RWPE1 (cell line): ENCODE measurements around the gene ITGB2.

ENCODE experiments used
- CTCF ChIA-PET: fragments of 350-600 bp; sonication (Branson Sonifier 250); formaldehyde crosslinking; extraction: SDS; loops from one replicate; lab custom pipeline; 2021; lab: Yijun Ruan, JAX
- POLR2A ChIA-PET: fragments of 400-600 bp; formaldehyde crosslinking; extraction: SDS; loops from one replicate; lab custom pipeline; 2020; ENCODE audit warnings: antibody characterized with exemption; ENCODE audit not compliant: low non-redundant PET; lab: Yijun Ruan, JAX
- DNase-seq: peaks from one replicate; pipeline ENCODE4 v3.0.0; 2012; ENCODE audit warnings: low spot score
- H3K27ac ChIP-seq: fragments of 450-650 bp; 2 replicates; pipeline ENCODE4 v1.5.1; 2017
- TF ChIP-seq, protein P1 (sequence below): fragments of 450-650 bp; conservative IDR thresholded peaks from 2 replicates; pipeline ENCODE4 v1.5.1; 2017; ENCODE audit warnings: low read depth, mild to moderate bottlenecking

ITGB2 gene

DNA sequence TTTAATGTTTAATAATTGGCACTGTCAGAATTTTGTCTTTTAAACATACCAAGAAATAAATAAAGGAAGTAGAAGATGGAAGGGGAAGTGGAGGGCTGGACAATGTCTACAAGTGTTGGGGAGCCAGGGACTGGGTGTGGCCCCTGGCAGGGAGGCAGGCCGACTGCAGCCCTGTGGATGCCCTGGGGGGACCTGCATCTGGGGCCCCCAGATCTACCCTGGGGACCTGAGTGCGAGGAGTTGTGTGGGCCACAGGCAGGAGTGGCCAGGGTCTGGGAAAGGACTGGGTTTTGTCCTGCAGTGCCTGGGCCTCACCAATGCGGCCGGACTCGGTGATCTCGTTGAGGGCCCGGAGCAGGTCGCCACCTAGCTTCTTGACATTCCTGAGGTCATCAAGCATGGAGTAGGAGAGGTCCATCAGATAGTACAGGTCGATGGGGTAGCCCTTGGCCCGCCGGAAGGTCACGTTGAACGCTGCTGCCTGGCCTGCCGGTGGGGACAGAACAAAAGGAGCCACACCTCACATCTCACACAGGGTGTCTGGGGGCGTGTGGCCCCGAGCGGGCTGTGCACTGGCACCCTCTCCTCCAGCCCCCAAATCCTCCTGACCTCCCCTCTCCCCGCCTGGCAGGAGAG lies 17.5 kb downstream of the ITGB2 start:
- TF ChIP-seq, protein P1, sequence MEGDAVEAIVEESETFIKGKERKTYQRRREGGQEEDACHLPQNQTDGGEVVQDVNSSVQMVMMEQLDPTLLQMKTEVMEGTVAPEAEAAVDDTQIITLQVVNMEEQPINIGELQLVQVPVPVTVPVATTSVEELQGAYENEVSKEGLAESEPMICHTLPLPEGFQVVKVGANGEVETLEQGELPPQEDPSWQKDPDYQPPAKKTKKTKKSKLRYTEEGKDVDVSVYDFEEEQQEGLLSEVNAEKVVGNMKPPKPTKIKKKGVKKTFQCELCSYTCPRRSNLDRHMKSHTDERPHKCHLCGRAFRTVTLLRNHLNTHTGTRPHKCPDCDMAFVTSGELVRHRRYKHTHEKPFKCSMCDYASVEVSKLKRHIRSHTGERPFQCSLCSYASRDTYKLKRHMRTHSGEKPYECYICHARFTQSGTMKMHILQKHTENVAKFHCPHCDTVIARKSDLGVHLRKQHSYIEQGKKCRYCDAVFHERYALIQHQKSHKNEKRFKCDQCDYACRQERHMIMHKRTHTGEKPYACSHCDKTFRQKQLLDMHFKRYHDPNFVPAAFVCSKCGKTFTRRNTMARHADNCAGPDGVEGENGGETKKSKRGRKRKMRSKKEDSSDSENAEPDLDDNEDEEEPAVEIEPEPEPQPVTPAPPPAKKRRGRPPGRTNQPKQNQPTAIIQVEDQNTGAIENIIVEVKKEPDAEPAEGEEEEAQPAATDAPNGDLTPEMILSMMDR = no peak
- DNase-seq = no peak
- no peak overlapping the region for H3K27ac ChIP-seq
- CTCF ChIA-PET = interaction anchor here (0.7 kb wide), 1 partner anchor 9 kb away, joined by 3 read pairs; no protein-coding TSS in a partner anchor
- POLR2A ChIA-PET = no interaction called here

DNA sequence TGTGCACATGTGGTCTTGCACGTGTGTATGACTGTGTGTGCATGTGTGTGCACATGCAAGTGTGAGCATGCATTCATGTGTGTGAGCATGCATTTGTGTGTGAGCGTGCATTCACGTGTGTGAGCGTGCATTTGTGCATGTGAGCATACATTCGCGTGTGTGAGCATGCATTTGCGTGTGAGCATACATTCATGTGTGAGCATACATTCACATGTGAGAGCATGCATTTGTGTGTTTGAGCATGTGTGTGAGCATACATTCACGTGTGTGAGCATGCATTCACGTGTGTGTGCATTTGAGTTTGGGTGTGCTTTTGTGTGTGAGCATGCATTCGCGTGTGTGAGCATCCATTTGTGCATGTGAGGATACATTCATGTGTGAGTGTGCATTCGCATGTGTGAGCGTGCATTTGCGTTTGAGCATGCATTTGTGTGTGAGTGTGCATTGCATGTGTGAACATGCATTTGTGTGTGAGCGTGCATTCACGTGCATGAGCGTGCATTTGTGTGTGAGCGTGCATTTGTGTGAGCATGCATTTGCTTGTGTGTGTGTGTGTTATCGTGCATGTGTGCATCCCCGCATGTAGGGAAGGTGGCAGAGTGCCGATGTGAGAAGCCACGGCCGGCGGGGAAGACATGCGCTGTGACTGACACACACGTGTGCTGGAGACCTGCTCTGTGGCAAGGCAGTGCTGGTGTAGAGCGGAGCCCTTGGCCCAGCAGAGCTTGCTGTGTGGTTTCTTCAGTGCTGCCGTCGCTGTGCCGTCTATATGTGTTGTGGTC lies 18.2 kb downstream of the ITGB2 start:
- CTCF ChIA-PET = no interaction called here
- TF ChIP-seq, protein P1 = no peak
- POLR2A ChIA-PET = no interaction called here
- no peak for DNase-seq
- no peak overlapping the region for H3K27ac ChIP-seq

DNA sequence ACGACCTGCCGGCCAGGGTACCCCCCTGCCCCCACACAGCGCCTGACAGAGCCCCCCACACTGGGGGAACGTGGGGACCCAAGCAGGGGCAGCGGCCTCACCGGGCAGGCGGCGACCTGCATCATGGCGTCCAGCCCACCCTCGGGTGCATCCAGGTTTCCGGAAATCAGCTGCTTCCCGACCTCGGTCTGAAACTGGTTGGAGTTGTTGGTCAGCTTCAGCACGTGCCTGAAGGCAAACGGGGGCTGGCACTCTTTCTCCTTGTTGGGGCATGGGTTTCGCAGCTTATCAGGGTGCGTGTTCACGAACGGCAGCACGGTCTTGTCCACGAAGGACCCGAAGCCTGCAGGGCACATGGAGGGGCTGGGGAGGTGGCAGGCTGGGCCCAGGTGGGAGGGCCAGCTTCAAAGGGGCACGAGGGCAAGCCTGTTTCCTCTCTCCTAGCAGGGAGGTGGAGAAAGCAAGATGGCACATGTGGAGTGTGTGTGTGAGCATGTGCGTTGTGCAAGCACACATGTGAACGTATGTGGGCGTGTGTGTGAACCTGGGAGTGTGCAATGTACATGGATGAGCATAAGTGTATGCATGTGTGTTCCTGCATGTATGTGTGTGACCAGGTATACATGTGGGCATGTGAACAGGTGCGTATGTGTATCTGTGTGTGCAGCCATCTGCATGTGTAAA lies 19.2 kb downstream of the ITGB2 start:
- TF ChIP-seq, protein P1 = no peak
- ChIA-PET POLR2A (interaction anchor here (0.6 kb wide), 1 partner anchor 17 kb away, joined by 3 read pairs; no protein-coding TSS in a partner anchor), CTCF (no interaction called here)
- H3K27ac ChIP-seq = no peak overlapping the region
- no peak for DNase-seq

DNA sequence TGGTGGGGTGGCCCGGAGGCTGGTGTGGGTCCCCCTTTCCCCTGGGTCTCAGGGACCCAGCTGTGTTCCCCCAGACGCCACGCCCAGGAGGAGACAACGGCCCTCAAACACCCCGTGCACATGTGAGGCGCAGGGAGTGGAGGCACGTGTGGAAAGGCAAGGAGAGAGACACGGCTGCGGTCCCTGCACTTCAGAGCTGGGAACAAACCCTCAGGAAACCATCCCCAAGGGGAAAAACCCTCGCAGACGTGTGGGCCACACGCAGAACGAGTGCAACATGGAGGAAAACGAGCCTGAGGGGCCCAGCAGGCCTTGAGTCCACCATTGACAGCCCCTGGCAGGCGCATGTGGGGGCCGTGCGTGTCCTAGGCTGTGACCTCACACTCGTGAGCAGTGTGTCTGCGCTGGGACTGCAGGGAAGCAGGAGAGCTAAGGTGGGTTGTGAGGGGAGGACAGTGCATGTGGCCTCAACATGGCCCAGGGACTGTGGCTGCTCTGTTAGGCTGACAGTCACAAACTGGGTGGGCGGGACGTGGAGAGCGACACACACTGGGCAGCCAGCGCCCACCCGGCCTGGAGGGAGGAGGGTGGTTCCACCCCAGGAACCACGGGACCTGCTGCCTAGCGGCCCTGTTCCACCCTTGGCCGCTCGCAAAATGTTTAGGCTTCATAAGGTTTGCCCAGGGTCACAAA lies 20.0 kb downstream of the ITGB2 start:
- no peak overlapping the region for H3K27ac ChIP-seq
- TF ChIP-seq, protein P1 = no peak
- DNase-seq = no peak
- ChIA-PET POLR2A (interaction anchor here (0.6 kb wide), 1 partner anchor 16 kb away, joined by 3 read pairs; no protein-coding TSS in a partner anchor), CTCF (interaction anchor here (0.7 kb wide), 1 partner anchor 11 kb away, joined by 4 read pairs; no protein-coding TSS in a partner anchor)

DNA sequence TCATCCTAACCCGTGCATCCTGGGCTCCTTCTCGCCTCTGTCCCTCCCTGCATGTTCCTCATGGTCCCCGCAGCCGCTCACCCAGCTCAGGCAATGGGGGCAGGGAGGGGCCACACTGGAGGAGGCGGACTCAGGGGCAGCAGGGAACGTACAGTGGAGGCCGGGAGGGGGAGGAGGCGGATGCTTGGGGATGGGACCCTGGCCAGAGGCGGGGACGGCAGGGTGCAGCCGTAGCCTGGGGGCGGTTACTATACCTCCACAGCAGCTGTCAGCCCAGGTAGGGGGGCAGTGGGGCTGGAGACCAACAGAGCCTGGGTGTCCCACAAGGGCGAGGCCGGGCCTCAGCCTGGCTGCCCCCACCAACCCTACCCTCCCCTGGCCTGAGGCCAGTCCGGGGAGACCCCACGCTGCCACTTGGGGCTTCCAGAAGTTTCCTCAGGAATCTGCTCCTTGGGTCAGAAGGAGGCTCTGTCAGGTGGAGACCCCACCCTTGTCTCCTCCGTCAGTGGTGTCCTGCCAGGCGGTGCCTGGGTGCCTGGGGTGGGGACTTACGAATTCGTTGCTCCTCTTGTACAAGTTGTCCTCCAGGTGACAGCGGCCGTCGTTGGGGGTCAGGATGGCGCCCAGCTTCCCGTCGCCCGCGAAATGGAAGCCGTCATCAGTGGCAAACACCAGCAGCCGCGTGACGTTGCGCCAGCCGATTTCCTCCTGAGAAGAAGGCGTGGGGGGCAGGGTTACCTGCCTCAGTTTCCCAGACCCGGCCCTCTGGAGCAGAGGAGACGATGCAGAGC lies 20.7 kb downstream of the ITGB2 start:
- ChIA-PET POLR2A (no interaction called here), CTCF (interaction anchor here (0.7 kb wide), 1 partner anchor 11 kb away, joined by 4 read pairs; no protein-coding TSS in a partner anchor)

More for the DNA sequence above, 20.7 kb downstream of the ITGB2 start:
- DNase-seq = no peak
- H3K27ac ChIP-seq = no peak overlapping the region
- TF ChIP-seq, protein P1 = no peak
